ENCODE measurements around the gene LRP6.
"Not testable (repeated sequence)": the region's sequence is repeated elsewhere in the genome, so short reads cannot be mapped to it uniquely, and the experiment has no call there.

LRP6 gene

DNA sequence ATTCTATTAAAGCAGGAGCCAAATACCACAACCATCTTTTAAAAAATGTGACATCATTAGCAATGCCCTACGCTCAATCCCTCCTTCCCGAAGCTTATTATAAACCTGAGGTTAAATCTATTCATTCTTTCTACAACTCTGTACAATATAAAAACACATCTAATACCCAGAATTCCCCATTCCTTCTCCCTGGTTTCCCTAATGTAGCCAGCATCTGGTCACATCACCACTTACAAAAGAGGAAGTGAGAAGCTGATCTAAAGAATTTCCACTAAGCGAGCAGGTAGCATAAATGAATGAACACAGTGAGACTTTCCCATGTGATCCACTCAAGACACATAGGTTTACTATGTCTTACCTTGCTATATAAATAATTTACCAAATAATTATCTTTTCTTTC lies 90.4 kb downstream of the LRP6 start:
- DNase-seq, result no peak

DNA sequence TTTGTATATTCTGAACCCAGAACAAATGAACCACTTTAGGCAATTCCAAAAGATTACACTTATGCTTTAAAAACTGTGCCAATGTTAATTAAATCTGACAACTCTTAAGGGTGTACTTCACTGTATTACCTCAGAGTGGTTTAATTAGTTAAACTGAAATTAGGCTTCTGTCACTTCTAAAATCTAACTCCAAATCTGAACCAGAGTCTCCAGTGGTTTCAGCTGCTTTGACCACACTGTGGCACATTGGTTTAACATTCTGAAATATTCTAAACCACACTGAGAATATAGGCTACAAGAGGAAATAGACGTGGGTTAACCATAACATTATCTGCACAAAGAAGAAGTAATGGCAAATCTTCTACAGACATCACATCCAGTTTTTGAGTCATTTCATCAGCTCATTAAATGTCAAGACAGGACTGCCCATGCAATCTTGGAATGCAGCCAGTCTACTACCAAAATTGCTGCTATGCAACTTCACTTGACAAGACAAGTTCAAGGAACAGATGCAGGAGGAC lies 94.8 kb downstream of the LRP6 start:
- DNase-seq, result no peak

DNA sequence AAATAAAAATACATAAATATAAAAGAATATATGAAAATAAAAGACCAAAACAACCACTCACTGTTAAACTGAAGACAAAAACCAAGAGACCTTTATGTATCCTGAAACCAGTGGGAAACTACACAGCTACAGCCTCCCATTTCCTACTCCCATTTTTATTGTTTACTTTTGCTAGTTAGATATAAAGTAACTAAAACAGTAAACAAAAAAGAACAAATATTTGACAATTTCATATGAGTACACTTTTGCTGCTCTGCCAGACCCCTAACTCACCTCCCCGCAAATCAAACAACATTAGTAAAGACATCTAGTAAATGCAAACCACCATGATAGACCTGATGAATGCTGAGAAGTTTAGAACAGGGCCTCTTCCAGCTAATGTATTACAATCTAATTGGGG lies 99.0 kb downstream of the LRP6 start:
- DNase-seq, result no peak

DNA sequence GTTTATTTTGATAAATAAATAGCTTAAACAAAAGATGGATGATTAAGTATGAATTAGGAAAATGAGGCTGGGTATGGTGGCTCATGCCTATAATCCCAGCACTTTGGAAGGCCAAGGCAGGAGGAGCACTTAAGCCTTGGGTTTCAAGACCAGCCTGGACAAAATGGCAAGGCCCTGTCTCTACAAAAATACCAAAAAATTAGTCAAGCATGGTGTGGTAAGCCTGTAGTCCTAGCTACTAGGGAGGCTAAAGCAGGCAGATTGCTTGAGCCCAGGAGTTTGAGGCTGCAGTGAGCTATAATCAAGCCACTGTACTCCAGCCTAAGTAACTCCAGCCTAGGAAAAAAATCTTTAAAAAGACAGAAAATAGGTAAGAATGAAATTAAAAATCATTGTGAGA lies 100.1 kb downstream of the LRP6 start:
- DNase-seq, result no peak

DNA sequence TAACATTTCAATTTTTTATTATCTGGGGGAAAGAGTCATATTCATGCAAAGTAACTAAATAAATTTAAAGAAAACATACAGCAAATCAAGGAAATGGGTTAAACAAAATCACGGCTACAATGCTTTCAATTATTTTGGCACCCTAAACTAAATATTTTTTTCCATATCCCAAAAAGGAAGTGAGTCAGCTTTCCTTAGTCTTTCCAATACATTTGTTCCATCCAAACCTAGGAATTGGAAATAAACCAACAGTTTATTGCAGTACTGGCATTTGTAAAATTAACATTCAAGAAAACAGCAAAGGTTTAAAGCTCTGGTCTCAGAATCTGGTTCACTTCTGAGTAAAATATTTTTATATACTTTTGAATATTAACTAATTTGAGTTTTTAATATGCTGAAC lies 106.9 kb downstream of the LRP6 start:
- no peak for DNase-seq

DNA sequence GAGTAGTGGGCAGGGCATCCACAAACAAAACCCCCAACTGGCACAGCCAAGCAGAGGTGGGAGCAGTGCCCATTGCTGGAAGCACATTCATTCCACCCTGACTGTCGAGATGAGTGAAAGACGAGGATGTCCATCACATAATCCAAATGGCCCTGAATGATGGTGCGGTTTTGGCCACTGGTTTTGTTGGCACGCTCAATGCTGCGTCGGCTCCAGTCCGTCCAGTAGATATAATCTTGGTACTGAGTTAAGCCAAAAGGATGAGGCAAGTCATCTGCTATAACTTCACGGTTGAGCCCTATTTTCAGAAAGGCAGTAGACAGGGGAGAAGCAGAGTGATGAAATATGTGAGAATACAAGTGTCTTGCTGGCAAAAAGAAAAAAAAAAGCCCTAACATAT lies 108.0 kb downstream of the LRP6 start:
- no peak for DNase-seq

DNA sequence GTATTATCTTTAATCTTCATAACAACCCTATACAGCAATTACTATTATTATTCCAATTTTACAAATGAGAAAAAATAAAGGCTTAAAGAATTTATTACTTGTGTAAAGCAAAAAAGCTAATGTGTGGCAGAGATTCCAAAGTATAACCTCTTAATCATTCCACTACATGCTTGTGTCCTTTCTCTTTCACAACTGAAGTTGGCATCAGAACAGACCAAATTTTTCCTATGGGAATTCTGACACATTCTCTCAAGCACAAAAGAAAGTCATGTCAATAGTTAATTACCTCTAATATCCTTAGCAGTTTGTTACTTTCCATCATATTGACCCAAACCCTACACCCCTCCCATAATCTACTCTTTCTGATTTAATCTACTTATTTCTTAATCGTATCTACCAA lies 109.4 kb downstream of the LRP6 start:
- no peak for DNase-seq

DNA sequence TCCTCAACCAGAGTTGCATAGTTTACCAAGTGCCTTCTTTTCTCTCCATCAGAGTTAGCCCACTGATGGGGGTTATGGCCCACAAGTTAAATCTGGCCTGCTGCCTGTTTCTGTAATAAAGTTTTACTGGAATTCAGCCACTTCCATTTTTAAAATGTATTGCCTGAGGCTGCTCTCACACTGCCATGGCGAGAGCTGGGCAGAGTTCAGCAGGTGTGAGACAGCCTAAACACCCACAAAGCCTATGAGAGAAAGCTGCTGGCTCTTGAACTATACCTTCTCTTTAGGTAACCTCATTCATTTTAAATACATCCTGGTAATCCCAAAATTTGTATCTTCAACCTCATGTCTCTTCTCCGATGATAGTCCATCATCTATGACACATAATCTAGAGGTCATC lies 110.0 kb downstream of the LRP6 start:
- DNase-seq, result no peak

DNA sequence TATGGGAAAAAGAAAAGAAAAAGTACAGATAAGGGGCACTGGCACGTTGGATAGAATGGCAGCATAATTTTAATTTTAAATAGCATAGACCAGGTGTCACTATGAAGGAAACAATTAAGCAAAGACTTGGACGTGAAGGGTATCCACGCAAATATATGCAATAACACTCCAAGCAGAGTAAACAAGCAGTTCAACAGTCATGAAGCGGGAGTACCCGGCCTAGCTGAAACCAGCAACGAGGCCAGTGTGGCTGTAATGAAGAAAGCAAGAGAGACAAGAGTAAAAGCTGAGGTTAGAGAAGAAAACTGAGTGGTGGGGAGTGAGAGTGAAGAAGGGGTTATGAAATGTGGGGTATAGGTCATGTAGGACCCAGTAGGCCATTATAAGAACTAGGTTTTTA lies 110.7 kb downstream of the LRP6 start:
- no peak for DNase-seq

DNA sequence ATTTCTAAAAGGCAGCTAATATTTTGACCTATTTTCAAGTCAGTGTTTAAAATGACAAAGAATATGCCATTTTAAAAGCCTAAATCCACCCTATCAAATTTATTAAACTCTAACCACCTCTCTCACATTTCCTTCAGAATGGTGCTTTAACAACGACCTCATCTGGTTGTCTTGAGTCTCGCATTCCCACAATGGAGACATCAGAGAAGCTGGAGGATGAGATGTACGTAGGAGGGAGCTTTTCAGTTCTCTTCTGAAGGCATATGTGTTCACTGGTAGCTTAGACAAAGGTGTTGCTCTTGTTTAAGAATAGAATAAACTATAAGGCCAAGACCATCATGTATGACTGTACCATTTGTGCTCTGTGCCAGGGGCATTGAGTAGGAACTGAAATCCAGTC lies 113.2 kb downstream of the LRP6 start:
- DNase-seq, result no peak

DNA sequence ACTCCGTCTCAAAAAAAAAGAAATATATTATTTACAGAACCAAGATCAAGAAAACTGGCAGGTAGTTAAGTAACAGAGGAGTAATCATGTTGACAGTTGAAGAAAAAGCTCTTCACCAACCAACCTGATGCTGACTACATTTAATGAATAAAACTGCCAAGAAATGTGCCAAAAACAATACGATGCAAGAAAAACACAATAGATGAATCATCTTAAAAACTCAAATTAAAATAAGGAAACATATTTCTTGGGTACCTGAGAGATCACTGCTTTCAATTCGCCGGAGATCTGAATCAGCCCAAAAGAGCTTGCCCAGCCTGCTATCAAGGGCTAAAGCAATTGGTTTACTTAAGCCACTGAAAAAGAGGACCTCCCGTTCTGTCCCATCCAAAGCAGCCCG lies 119.7 kb downstream of the LRP6 start:
- no peak for DNase-seq

DNA sequence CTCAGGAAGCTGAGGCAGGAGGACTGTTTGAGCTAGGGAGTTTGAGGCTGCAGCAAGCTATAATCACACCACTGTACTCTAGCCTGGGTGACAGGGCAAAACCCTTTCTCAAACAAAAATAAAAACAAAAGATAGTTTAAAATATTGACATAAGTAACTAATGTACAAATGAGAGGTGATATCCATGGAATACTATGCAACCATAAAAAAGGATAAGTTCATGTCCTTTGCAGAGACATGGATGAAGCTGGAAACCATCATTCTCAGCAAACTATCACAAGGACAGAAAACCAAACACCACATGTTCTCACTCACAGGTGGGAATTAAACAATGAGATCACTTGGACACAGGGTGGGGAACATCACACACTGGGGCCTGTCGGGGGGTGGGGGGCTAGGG lies 122.3 kb downstream of the LRP6 start:
- DNase-seq, result not testable (repeated sequence)

DNA sequence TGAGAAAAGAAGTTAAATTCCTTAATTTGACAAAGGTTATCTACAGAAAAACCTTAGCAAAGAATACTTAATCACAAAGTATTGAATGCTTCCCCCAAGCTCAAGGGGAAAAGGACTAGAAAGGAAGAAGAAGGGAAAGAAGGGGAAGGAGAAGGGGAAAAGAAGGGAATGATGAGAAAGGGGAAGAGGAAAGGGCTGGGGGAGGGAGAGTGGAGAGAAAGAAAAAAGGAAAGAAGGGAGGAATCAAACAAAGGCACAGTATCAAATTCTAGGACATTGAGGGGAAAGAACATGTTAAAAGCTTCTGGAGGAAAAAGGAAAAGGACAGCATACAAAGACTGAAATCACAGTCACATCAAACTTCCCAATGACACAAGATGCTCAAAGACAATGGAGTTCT lies 125.8 kb downstream of the LRP6 start:
- DNase-seq, result no peak

DNA sequence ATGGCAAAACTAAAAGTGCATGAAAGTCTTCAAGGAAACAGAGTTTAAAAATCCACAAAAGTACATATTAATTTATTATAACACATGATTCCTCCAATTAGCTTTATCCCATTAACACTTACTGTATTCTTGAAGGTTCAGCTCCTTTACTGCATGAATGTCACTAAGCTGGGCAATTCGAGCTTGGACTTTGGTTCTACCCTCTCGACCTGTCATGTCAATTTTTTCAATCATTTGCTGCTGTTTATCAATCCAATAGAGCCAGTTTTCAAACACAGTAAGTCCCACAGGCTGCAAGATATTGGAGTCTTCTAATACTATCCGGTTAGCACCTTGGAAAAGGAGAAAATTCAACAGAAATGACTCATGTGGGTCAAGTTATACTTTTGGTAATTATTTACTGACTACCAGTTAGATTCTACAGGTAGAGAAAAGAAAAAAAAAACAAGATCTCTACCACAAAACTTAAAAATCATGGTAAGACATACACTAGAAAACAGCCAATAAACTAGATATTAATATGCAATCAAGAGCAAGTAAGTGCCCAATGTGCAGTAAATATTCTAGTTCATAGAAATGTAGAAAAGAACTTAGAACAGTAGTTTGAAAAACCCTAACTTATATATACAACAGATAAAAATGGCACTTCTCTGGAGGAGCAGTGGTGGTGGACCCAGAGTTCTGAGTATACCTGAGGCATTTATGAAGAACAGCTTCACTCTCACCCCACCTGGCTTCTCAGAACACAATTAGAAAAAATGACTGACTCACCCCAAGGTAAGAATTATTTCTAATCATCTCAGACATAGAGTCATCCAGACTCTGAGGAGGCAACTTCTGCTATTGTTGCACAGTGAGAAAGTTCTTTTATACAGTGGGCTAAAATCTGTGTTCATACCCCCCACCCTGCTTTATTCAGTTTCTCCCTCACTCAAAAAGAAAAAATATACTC lies 128.4 kb downstream of the LRP6 start:
- no peak for DNase-seq

DNA sequence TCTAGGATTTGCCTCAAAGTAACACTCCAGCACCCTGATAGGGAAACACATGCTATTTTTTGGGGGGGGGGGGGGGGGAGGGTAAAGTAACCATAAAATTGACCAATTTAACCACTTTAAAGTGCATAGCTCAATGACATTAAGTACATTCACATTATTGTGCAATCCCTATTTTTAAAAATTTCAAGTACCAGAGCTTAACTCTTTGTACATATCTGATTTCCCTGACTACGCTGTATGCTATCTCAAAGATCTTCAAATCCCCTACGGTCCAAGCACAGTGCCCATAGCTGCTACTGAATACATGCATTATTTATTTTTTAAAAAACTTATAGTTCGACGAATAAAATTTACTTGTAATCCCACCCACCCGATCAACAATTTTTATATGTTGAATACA lies 133.1 kb downstream of the LRP6 start:
- DNase-seq, result no peak

DNA sequence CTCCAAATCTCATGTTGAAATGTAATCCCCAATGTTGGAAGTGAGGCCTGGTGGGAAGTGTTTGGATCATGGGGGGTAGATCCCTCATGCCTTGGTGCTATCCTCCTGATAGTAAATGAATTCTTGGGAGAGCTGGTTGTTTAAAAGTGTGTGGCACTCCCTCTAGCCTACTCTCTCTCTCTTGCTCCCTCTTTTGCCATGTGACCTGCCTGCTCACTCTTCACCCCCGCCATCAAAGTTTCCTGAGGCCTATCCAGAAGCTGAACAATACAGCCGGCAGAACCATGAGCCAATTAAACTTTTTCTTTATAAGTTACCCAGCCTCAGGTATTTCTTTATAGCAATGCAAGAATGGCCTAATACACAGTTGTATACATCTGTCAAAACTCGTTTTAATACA lies 133.6 kb downstream of the LRP6 start:
- no peak for DNase-seq

DNA sequence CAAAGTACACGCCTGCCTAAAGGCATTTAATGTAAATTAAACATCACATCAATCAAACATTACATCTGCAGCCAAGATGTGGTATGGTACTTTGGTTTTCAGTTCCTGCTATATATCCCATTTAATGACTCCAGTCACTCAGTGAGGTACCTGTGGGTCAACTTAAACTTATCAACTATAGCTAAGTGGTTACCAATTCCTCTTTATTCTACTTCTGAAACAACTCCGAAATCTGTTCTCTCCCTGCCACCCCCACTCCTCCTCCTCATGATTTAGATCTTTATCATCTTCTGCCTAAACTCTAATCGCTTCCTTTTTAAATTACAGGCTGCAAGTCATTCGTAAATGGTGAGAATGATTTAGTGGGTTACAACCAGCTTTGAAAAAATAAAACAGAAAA lies 138.2 kb downstream of the LRP6 start:
- DNase-seq, result no peak

DNA sequence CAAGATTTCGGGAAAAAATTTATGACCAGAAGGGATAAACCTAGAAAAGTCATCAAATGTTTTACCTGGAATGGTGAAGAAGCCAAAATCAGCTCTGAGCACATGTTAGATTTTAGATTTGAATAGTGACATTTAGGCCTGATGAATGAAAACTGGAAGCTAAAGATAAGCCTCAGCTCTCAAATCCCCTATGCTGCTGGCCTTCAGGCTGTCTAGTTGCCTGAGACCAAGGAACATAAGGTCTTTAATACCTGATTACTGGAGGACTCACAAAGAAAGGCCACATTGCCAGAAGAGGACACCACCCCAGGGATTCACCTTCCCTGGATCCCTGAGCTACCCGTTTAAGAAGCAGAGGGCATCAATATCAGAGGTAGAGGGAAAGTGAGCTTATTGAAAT lies 139.5 kb downstream of the LRP6 start:
- DNase-seq, result no peak

DNA sequence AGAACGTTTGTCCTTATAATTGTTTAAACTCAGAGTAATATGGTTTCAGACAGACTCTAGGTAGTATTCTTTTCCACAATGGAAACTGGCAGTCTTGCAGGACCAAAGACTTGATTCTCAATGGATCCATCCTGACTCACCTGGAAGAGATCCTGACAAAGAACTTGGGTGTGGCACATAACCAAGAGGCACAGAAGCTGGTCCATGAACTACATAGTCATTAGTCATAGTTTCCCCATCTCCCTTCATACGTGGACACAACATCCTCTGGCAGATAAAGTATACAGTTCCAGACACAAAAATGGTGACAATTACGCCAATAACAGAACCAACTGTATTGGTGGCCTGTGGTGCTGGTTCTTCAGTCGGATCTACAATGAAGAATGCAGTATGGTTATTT lies 140.3 kb downstream of the LRP6 start:
- DNase-seq, result no peak

DNA sequence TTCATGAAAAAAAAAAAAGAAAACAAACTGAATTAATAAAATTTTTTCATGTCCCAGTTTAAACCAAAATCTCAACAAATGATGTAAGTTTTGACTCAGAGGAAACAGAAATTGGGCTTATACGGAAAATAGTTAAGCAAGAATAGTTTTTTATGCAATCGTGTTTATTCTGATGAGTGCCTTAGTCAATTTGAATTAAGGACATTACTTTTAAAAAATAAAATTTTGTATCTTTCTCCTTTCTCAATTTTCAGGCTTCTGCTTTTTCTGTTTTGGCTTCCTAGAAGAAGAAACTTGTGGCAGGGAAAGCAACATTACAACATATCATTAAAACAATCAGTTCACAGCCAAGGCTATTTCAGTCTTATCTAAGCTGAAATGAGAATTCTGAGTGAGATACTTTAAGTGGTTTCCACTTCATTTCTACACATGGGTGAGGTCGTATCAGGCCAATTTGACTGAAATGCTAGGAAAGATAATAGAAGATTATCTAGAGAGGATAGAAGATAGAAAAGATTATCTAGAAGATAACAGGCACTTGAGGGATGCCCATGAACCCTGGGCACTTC lies 143.7 kb downstream of the LRP6 start:
- DNase-seq, result no peak

DNA sequence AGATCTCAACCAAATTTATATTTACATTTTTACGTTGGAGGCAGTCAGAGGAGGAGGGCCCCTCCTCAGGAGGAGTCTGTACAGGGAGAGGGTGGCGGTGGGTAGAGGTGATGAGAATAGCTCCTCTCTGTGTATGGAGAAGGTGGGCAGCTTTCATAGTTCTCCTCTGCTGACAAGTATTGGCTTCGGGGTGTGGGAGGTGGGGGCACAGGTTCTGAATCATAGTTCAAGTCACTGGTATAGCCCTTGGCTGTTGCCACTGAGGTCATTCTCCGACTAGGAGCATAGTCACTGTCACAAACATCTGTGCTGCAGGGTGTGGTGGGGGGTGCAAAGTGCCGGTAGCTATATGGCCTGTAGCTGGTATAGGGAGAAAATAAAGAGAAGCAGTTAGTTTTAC lies 145.8 kb downstream of the LRP6 start:
- no peak for DNase-seq

DNA sequence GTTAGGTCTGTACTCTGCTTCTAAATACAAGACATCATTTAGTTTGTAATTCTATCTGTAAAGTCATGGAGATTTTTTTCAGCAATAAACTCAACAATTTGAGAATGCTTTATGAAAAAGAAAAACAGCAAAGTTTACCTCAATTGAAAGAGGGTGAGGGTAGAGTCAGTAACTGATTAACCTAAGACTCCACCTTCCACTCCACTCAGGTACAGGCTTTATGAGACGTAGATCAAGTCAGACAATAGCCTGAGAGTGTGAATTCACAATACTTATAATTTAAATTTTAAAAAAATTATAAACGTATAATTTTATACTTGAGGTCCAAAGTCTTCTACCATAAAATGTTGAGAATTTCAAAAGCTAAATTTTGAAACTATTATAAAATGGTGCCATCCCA lies 150.2 kb downstream of the LRP6 start:
- no peak for DNase-seq

DNA sequence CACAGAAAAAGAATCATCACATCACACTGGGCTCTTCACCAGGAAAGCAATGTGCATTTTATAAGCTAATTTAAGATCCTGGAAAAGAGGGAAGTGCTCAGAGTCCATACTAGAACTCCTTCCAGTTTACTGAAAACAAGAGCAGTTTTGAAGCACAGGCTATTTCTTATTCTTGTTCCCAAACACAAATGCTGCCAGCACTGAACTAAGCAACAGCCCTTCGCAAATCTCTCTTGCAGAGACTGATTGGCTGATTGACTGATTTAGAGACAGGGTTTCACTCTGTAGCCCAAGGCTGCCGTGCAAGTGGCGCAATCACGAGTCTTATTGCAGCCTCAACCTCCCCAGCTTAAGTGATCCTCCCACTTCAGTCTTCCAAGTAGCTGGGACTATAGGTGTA lies 151.3 kb downstream of the LRP6 start:
- no peak for DNase-seq

DNA sequence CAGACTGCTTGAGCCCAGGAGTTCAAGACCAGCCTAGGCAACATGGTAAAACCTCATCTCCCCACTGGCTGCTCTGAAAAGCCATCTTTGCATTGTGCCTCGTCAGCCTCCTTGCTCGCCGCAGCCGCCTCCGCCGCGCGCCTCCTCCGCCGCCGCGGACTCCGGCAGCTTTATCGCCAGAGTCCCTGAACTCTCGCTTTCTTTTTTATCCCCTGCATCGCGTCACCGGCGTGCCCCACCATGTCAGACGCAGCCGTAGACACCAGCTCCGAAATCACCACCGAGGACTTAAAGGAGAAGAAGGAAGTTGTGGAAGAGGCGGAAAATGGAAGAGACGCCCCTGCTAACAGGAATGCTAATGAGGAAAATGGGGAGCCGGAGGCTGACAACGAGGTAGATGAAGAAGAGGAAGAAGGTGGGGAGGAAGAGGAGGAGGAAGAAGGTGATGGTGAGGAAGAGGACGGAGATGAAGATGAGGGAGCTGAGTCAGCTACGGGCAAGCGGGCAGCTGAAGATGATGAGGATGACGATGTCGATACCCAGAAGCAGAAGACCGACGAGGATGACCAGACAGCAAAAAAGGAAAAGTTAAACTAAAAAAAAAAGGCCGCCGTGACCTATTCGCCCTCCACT lies 155.8 kb downstream of the LRP6 start:
- not testable (repeated sequence) for DNase-seq

All from NCI-H1105 (cell line).